Lower leg skin (tissue), 4 donors: ENCODE measurements around the gene TBXAS1. TPM values are rescaled to one million over a fixed set of nuclear protein-coding genes. Genes with fewer than 3 reads are reported as not detected.

Source experiments
- DNase-seq, 2 donors: peaks; one replicate each; pipeline ENCODE4 v3.0.0-alpha.2; 2019; ENCODE audit warnings: low spot score in 2 of 2
- H3K4me3 ChIP-seq: fragments of 200-600 bp; sonication (generic); 2 replicates; pipeline ENCODE4 v1.5.1; 2017; ENCODE audit warnings: mild to moderate bottlenecking, low read depth; ENCODE audit not compliant: poor library complexity, severe bottlenecking
- CTCF ChIP-seq, 3 donors: fragments of 450-650 bp; IDR thresholded peaks; one replicate each; pipeline ENCODE4 v1.5.1; 2016; ENCODE audit warnings: antibody characterized with exemption in 3 of 3, mild to moderate bottlenecking in 3 of 3, moderate library complexity in 2 of 3
- POLR2A ChIP-seq, 2 donors: fragments of 450-650 bp; IDR thresholded peaks; one replicate each; pipeline ENCODE4 v1.6.1; 2016 to 2017; ENCODE audit warnings: antibody characterized with exemption in 2 of 2, mild to moderate bottlenecking in 1 of 2, moderate library complexity in 1 of 2
- WGBS, 2 donors: methylation state at CpG; one replicate each; pipeline ENCODE4 v1.1.5; 2018; 5-methylcytosine and 5-hydroxymethylcytosine counted together
- intact Hi-C: fragments of 100-400 bp; cut with DNase I; formaldehyde crosslinking; loops from one replicate; pipeline ENCODE4 v1.15.0; 2023; ENCODE audit warnings: low total_unique reads
- total RNA-seq, 4 donors: library from RNA; depleted of rRNA; stranded (reverse); fragments of >200 nt; gene quantifications; one replicate each; pipeline ENCODE4 v1.1.0, GENCODE V29; 2016

TBXAS1 gene
- total RNA-seq, 4 donors from 2014 or later = 0.91 to 9.9 (median 2.4) TPM

GRCh38 chr7:140016540-140016939 lies 187.5 kb downstream of the TBXAS1 start:
- TF ChIP-seq POLR2A (IDR thresholded peaks at IDR 0.05) (no peak), CTCF (IDR thresholded peaks at IDR 0.05) (no peak)
- intact Hi-C loops = no loop called here
- 66 to 71% methylated on average over 9 of the region's 9 CpGs for WGBS, 2 donors
- no peak overlapping the region for H3K4me3 ChIP-seq
- no peak for DNase-seq

- intact Hi-C loops = no loop called here
- H3K4me3 ChIP-seq = no peak overlapping the region
- no peak for TF ChIP-seq POLR2A (IDR thresholded peaks at IDR 0.05)
- no peak for TF ChIP-seq CTCF (IDR thresholded peaks at IDR 0.05)
- WGBS, 2 donors = 73 to 79% methylated on average over 7 of the region's 7 CpGs
- DNase-seq = no peak
These were observed 188.0 kb downstream of the TBXAS1 start for GRCh38 chr7:140017034-140017433.

GRCh38 chr7:140017543-140017942 lies 188.5 kb downstream of the TBXAS1 start:
- DNase-seq = no peak
- no peak overlapping the region for H3K4me3 ChIP-seq
- WGBS, 2 donors = 66 to 75% methylated on average over 4 to 15 of the region's 15 CpGs
- intact Hi-C loops = no loop called here
- TF ChIP-seq CTCF (IDR thresholded peaks at IDR 0.05) = no peak
- TF ChIP-seq POLR2A (IDR thresholded peaks at IDR 0.05) = no peak

- WGBS, 2 donors = 64 to 85% methylated on average over 8 to 9 of the region's 9 CpGs
- no peak for DNase-seq
- no peak overlapping the region for H3K4me3 ChIP-seq
- intact Hi-C loops = no loop called here
- no peak for TF ChIP-seq CTCF (IDR thresholded peaks at IDR 0.05)
- no peak for TF ChIP-seq POLR2A (IDR thresholded peaks at IDR 0.05)
These were observed 189.3 kb downstream of the TBXAS1 start for GRCh38 chr7:140018125-140019043.

- no peak for TF ChIP-seq POLR2A (IDR thresholded peaks at IDR 0.05)
- TF ChIP-seq CTCF (IDR thresholded peaks at IDR 0.05) = no peak
- DNase-seq = peak in 1 of 2 donors; percentile 71
- H3K4me3 ChIP-seq = no peak overlapping the region
- intact Hi-C loops = no loop called here
- WGBS, 2 donors = 60 to 61% methylated on average over 11 of the region's 11 CpGs
These were observed 190.1 kb downstream of the TBXAS1 start for GRCh38 chr7:140019172-140019571.
